GM10266 (cell line): ENCODE results near the gene INPP5E.
"Not testable (repeated sequence)": the region's sequence is repeated elsewhere in the genome, so short reads cannot be mapped to it uniquely, and the experiment has no call there.

Experiments
- DNase-seq: peaks from one replicate; pipeline ENCODE4 v3.0.0; 2012; ENCODE audit errors: extremely low spot score
- TF ChIP-seq, protein P1 (sequence below): IDR thresholded peaks from 2 replicates; pipeline ENCODE4 v1.5.1; 2012; ENCODE audit warnings: mild to moderate bottlenecking, low read depth; ENCODE audit not compliant: control insufficient read depth, insufficient read depth; ENCODE audit errors: missing control alignments

INPP5E gene

DNA sequence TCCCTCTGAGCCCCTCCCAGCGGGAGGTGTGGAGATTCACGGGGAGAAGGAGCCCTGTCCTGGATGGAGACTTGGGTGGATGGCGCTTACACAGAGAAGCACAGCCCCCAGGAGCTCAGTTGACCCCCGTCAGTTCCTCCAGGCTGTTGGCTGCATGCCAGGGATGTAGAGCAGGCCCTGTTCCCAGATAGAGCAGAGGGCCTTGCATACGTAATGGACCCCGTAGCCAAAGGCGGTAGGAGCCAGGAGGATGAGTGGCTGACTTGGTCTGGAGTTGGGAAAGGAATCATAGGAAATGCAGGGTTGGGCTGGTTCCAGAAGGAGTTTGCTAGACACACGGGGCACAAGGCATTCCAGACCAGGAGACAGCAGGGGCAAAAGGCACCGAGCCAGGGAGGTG is 26.7 kb downstream of the INPP5E start:
- DNase-seq = no peak
- TF ChIP-seq, protein P1, sequence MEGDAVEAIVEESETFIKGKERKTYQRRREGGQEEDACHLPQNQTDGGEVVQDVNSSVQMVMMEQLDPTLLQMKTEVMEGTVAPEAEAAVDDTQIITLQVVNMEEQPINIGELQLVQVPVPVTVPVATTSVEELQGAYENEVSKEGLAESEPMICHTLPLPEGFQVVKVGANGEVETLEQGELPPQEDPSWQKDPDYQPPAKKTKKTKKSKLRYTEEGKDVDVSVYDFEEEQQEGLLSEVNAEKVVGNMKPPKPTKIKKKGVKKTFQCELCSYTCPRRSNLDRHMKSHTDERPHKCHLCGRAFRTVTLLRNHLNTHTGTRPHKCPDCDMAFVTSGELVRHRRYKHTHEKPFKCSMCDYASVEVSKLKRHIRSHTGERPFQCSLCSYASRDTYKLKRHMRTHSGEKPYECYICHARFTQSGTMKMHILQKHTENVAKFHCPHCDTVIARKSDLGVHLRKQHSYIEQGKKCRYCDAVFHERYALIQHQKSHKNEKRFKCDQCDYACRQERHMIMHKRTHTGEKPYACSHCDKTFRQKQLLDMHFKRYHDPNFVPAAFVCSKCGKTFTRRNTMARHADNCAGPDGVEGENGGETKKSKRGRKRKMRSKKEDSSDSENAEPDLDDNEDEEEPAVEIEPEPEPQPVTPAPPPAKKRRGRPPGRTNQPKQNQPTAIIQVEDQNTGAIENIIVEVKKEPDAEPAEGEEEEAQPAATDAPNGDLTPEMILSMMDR = no peak

DNA sequence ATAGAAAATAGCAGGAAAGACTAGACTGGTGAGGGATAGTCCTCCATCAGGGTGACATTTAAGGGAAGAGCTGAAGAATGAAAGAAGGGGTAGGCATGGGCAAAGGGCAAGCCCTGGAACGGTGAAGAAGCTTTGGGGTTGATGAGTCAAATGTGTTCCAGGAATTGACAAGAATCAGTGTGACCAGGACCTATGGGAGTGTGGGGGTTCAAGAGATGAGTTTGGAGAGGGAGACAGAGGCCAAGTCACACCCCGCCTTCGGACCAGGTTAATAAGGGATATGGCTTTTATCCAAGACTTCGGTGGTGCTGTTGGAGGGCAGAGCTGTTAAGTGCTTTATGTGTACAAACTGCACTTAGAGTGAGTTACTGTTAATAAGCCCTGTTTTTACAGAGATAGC is 28.3 kb downstream of the INPP5E start:
- no peak for DNase-seq
- TF ChIP-seq, protein P1 = no peak

DNA sequence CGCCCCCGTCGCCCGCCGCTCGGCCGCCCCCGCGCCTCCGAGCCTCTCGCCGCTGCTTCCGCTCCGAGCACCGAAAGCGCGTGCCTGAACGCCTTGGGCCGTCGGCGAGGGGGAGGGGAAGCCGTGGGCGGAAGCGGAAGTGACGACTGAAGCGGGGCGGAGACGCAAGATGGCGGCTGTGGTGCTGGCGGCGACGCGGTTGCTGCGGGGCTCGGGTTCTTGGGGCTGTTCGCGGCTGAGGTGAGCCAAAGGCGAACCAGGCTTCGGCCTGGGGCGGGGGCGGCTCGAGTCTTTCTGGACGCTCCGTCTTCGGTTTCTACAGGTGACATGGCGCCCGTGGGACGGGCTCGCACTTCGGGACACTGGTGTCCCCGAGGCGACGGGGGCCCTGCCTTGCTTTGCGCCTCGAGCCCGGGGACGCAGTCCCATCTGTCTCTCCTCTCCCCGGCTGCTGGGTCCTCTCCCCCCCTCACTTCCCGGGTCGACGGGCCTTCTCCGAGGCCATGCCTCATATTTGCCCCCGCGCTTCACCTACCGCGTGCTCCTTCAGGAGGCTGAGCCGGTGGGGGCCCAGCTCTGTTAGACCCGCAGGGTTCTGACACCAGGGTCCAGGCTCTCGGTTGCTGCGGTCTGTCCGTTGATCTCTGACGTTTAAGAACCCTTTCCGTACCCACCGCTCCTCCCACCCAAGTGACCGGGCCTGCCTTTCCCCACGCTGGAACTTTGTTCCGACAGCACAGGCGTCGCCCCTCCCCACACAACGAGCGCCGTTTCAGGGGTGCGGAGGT is 29.0 kb downstream of the INPP5E start, which contains the start of the genes ENTR1 and PMPCA:
Gene ENTR1 (minus strand): TSS at position 115 of the 788 bp plus-strand sequence. CDS start 217 bp downstream, outside the sequence.
Gene PMPCA (plus strand): TSS at position 159 of the 788 bp plus-strand sequence. CDS start 11 bp downstream, at position 170.
- peak; percentile 99 for DNase-seq
- TF ChIP-seq, protein P1 = no peak

DNA sequence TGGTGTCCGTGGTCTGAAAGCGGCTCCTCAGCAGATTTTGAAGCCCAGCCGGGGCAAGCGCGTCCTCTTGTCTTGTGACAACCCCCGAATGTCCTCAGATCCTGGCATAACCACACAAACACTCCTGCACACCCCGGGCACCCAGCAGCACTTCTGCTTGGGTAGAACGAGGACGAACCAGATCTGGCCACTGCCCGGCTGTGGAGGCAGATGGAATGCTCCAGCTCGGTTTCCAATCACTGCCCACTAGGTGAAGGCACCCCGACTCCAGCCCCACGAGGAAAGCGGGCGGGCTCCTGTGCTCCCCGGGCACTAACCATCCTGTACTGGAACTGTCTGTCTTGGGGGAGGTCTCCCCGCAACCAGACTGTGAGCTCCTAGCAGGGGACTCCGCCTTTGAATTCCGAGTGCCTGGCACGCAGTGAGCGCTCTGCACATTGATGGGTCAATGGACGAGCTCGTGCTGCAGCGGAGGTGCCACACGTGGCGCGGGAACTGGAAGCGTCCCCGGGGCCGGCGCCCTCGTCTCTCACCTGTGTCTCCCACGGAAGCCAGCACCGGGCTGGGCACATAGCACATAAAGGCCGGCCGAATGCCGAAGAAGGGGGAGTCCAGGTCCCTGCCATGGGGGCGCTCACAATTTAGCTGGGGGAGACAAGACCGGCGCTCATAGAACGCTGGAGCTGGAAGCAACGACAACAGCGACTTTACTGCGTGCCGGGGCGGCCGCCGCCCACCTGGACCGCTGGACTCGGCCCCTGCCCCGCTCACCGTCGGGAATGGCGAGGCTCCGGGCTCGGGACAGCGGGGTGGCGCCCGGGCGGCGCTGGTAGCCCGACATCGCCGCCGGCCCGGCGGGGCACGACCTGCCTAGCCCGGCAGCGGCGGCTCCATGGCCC is 29.8 kb downstream of the INPP5E start:
- peak; percentile 67 for DNase-seq
- TF ChIP-seq, protein P1 = no peak

DNA sequence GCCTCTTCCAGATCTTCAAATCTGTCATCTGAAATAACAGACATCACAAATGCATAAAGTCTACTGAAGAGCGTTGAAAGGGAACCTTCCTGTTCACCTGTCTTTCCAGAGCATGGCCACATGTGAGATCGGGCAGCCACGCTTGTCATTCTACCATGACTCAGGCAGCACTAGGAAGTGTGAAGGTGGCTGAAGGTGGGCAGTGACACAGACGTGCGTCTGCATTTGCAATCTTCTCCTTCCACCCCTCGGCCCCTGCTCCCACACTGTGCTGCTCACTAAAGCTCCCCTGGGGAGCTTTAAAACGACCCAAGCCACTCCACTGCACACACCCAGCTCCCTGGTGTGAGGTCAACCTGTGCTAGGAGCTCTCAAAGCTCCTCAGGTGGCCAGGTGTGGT is 31.7 kb downstream of the INPP5E start:
- no peak for DNase-seq
- TF ChIP-seq, protein P1 = no peak

DNA sequence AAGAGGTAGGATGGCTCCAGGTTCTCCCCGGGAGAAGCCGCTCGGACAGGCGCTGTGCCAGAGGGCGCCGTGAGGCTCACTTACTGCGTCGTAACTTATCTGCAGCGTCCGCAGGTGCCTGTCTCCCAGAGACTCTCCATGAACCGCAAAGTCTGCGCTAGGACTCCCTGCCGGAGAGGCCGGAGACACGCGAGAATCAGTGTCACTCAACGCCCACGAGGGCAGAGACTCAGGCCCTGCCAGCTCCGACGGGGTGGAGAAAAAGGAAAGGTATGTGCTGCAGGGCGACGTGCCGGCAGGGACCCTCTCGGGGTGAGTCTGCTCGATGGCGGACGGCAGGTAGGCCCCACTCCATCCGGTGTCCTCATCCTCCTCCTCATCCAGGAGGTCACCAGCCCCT is 32.6 kb downstream of the INPP5E start:
- DNase-seq = not testable (repeated sequence)

DNA sequence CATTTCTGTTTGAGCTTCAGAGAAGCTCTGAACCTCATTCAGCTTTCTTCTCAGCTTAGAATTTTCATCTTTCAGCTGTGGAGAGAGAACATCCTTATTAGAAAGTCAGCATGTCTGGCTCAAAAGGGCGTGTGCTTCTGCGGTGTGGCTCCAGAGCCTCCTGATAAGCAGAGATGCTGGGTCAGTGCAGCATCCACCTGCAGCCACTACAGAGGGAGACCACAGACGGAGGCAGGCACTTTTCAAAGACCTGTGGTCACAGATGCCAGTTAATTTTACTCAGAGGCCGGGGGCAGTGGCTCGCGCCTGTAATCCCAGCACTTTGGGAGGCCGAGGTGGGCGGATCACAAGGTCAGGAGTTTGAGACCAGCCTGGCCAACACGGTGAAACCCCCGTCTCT is 33.7 kb downstream of the INPP5E start:
- not testable (repeated sequence) for DNase-seq

DNA sequence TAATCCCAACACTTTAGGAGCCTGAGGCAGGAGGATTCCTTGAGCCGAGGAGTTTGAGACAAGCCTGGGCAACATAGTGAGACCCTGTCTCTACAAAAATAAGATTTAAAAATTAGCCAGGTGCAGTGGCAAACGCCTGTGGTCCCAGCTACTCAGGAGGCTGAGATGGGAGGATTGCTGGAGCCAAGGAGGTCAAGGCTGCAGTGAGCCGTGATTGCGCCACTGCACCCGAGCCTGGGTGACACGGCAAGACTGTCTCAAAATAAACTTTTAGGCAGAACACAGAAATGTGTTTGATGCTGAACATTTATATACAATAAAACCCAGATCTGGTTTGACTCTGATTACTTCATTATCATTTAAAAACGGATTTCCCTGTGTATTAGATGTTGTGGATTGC is 34.2 kb downstream of the INPP5E start:
- TF ChIP-seq, protein P1 = no peak
- no peak for DNase-seq
